ENCODE measurements around the gene MATN1.

Gene MATN1

DNA sequence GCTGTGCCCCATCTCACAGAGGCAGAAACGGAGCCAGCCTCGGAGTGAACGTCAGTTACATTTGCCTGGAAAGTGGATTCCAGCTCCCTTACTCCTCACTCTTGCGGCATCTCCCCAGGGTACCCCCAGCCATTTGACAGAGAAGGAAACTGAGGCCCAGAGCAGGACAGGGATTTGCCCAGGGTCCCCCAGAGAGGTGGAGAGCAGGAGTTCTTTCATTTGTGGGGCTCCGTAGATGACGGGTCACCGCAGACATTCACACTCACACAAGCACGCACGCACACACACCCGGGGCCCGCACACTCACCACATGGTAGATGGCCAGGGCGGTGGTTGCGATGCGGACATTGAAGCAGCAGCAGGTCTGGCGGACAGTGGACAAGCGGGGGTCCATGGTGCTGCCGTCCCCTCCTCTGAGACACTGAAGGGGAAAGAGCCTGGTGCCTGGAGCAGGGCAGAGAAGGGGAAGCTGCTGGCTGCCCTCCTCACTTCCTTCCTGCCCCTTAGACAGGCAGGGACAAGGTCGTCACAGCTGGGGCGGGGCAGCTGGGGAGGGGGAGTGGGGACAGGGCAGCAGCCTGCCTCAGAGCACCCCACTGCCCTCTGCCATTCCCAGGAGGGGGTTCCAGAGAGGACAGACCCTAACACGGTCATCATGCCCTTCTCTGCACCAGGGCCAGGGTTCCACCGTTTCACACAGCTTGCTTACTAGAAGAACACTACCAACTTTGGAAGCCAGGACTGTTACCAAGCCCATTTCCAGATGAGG, 34.2 kb upstream of the MATN1 start, which contains the start of gene LAPTM5:
LAPTM5 (minus strand) TSS at position 423 of the 769 bp plus-strand sequence; CDS start at position 394, 29 bp downstream.
- DNase-seq = peak; percentile 70

DNA sequence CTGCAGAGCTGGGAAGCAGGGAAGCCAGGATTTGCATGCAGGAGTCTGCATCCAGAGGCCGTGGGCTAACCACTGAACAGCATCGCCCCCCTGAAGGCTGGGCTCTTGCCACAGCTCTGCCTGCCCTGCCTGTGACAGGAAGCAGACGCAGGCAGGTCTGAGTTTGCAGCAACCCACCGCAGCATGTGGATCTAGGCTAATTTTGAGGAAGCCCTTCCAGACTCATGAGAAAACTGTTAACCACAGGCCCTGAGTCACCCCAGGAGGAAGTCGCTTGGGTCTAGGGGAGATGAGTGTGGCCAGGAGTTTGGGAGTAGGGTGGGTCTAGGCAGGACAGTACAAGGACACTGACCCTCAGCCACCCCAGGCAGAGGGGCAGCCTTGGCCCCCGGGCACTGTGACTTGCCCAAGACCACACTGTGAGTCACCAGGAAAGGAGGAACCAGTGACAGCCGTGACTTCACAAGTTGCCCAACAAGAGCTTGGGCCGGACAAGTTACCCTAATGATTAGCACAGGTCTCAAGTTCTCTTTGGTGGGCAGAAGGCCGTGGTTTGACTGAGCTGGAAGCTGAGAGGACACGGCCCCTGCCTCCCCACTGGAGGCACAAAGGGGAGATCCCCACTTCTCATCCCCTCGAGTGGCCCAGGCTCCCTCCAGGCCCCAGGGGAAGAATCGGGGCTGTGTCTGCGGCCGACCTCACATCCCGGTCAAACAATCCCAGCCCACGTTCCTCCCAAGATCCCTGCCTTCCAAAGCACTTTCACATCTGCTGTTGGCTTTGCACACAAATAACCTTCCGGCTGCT, 33.4 kb upstream of the MATN1 start:
- DNase-seq = peak; percentile 79

DNA sequence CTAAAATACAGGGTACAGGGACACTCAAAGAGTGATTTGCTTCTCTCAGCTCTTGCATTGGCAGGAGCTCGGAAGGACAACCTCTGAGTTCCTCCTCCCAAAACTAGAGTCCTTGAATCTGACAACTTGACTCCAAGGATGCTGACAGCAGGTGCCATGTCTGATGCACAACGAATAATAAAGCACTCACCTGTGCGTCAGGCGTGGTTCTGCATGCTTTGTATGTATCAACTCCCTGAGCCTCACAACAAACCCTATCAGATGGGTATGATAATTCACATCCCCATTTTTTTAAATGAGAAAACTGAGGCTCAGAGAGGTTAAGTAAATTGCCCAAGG, 32.8 kb upstream of the MATN1 start:
- no peak for DNase-seq

DNA sequence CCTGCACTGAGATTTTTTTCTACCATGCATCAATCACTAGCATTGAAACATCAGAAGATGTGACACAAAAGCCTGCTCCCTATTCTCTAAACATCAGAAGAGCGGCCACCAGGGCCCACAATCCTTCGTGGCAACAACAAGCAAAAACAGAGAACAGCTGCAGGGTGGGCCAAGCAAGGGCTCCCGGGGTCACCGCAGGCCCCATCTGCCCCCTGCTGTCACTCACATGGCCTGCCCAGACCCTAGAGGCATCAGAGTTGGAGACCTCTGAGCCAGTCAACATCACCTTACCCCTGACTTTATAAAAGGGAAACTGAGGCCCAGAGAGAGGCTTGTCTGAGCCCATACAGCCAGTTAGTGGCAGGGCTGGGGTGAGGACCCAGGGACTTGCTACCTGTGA, 32.4 kb upstream of the MATN1 start:
- no peak for DNase-seq

DNA sequence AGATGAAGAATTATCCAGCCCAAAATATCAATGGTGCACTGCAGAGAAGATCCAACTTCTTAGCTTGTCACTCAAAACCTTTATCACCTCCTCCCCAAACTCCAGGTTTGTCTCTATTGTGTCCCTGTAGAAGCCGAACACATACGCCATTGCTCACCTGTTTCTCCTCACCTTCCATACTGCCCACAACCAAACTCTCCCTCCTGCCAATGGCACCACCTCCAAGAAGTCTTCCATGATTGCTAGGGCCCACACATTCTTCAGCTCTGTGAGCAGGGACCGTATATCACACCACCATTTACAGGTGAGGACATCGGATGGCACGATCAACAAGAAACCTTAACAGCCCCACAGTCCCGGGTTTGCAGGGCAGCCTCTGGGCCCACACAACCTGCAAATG, 31.9 kb upstream of the MATN1 start:
- DNase-seq = no peak

DNA sequence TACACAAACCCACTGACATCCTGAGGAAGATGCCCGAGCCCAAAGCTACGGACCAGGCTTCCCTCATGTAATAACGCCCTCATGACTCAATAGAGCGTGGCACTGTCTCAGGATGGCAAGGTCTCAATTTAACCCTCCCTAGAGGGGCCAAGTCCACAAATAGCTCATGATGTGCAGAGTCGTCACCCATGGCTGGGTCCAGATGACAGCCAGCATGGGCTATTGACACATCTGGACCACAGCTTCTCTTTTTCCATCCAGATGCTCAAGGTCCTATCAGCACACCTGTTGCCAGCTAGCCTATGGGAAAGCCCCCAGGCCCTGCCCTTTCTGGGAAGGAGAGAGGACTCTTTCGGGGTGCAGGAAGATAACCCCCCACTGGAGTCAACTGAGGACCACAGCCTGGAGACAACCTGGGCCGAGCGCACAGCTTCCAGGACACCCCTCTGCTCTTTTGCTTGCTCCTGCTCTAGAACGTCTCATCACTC, 31.3 kb upstream of the MATN1 start:
- no peak for DNase-seq

DNA sequence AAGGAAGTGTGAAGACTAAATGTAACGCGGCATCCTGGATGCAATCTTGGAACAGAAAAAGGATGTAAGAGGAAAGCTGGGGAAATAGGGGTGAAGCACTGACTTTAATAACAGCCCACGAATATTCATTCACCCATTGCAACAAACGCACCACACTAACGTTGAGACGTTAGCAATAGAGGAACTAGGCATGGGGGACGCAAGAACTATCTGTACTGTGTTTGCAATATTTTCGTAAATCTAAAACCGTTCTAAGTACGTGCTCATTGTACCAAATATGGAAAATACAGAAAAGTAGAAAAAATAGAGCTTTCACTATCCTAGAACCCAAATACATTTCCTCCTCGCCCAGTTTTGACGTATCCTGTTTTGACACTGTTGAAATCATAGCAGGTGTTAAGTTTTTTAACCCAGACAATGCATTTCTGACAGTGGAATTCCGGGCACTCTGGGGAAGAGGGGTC, 30.3 kb upstream of the MATN1 start:
- DNase-seq = no peak

DNA sequence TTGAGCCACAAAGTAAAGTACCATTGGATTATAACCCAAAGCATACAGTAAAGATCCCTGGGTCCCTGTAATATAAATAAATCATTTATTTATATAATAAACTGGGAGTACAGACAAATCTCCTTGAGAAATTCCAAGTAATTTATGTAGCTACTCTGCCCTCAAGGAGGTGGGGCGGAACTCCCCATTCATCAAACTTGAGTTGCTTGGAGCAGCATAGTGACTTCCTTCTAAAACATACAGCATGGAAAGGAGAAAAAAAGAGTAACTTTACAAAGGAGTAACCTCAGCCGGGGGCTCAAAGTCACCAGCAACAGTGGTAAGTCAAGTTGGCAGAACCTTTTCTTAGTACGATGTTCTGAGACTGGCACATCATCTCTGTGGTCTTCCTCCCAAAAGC, 29.7 kb upstream of the MATN1 start:
- no peak for DNase-seq

DNA sequence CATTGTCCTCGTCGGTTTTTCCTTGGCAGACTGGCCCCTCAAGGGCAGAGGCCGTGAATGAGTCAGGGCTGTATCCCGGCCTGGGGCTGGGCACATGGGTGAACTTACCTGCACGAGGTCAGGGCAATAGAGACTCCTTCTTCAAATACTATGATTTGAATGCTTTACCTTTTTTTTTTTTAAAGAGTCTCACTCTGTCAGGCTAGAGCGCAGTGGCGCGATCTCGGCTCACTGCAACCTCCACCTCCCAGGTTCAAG, 29.2 kb upstream of the MATN1 start:
- DNase-seq = no peak

DNA sequence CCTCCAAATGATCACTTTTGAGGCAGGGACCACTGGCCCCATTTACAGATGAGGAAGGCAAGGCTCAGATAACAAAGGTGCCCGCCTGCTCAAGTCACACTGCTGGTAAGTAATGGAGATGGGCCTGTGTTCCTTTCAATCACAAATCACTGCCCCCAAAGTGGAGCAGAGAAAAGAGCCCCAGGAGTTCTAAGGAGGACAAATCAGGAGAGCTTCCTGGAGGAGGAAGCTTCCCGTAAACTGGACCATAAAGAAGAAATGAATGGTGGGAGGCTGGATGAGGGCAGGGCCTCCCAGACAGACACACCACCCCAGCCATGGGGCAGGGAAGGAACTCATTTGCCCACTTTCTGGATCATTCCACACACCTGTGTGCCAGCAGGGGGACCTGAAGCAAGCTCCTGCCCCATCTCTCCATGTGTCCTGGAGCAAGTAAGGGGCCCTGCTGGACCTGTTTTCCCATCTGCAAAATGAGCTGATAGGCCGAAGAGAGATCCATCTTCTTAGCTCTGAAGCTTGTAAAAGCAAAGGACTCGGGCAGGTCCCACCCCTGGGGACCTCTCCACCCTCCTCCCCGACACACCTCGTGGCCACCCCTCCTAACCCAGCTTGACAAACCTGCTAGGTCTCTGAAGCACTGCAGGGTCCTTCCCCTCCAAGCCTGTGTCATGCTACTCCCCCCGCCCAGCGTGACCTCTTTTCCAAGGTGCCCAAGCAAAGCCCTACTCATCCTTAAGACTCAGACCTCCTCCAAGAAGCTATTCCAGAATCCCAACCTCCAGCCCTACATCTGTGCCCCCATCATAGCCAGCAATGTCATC, 28.7 kb upstream of the MATN1 start:
- no peak for DNase-seq

DNA sequence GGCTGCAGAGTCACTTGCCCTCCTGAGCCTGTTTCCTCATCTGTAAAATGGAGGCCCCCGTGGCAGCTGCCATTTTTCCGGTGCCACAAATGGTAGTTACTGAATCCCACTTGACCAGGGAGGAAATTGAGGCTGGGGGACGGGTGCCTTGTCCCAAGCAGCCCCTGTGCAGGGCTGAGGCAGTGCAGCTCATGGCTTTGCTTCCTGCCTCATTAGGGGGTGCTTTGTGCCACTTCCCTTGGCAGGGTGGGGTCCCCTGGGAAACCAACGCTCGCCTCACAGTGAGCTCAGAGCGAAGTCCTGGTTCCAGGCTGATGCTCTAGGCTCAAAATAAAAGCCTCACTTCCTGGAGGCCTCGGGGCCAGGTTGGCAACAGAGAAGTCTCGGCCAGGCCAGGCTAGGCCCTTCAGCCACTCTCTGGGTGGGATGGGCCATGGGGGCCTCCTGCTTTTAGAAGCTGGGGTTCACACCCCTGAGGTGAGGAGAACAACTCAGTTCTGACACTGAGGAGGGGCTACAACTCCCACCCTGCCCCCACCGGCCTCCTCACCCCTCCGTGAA, 27.4 kb upstream of the MATN1 start:
- no peak for DNase-seq

DNA sequence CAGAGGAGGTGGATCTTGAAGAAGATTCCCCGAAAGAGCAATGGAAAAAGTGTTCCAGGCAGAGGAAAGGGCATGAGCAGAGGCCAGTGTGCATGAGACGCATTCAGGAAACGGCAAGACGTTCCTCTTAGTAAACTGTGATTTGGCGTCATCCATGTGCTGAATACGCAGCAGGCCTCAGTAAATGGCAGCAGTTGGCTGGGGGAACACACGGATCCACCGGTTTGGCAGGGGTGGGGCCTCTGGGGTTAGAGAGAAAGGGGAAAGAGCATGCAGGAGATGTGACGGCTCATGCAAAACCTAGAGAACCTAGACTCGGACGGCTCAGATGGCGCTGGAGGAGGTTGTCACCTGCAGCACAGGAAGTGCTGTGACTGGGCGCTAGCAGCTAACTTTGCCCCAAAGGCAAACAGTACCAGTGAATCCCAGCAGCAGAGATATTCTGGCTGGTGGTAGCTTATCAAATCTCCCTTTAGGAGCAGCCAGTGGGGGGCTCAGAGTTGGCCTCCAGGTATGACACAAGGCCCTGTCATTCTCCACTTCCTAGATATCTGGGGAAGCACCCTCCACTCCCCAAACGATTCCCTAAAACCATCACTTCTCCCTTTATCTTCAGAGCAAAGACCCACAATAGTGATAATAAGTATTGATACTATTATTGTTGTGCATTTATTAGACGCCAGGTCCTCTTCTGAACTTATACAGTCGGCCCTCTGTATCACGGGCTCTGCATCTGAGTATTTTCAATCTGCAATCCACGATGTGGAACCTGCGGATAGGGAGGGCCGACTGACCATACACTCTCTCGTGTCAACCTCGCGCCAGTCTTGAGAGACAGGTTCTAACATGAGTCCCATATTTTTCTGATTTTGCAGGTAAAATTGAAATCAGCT, 26.6 kb upstream of the MATN1 start:
- peak; percentile 76 for DNase-seq

DNA sequence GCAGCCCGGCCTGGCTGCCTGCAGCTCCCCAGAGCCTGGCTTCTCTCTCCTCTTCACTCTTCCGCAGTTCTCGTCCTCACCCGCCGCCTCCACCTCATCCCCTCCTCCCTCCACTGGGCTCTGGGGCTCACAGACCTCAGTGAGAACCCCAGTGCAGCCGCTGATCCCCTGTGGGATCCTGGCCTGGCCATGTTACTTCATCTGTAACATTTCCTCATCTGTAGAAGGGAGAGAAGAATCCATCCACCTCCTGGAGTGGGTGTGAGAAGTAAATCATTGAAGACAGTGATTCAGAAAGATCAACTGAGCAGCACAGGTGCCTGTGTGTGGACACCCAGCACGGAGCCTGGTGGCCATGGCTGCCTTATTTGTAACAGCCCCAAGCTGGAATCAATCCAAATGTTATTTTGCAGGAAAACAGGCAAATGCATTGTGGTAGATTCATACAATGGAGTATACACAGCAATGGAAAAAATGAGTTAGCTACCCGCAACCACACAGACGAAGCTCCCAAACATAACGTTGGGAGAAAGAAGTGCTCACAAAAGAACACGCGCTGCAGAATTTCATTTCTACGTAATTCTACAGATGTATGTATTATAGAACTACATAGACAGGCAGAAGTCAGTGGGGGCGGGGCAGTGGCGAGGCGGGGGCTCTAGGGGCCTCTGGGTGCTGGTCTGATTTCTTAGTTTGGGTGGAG, 25.5 kb upstream of the MATN1 start:
- no peak for DNase-seq

DNA sequence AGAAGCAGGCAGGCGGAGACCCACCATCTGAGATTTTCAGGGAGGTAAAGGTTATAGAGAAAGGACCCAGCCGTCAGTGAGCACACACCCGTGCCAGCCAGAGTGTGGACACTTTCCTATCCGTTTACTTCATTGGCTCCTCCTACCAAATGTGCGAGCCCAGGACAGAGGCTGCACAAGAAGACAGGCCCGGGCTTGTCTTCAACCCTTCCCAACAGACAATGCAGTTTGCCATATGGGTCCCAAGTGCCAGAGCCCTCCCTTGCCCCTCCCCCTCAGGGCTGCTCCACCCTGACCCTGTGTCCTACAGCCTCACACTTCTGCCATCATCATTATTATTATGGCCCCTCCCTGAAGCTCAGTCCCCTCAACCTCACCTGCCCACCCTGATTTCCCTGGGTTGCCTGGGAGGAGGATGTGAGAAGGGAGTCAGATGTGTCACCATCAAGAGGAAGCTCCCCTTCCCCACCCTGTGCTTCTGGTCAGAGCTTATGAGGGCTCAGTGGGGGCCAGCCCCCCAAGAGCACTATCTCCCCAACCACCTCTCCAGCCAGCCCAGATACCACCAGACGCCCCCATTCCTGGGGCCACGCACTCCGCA, 24.8 kb upstream of the MATN1 start:
- no peak for DNase-seq

DNA sequence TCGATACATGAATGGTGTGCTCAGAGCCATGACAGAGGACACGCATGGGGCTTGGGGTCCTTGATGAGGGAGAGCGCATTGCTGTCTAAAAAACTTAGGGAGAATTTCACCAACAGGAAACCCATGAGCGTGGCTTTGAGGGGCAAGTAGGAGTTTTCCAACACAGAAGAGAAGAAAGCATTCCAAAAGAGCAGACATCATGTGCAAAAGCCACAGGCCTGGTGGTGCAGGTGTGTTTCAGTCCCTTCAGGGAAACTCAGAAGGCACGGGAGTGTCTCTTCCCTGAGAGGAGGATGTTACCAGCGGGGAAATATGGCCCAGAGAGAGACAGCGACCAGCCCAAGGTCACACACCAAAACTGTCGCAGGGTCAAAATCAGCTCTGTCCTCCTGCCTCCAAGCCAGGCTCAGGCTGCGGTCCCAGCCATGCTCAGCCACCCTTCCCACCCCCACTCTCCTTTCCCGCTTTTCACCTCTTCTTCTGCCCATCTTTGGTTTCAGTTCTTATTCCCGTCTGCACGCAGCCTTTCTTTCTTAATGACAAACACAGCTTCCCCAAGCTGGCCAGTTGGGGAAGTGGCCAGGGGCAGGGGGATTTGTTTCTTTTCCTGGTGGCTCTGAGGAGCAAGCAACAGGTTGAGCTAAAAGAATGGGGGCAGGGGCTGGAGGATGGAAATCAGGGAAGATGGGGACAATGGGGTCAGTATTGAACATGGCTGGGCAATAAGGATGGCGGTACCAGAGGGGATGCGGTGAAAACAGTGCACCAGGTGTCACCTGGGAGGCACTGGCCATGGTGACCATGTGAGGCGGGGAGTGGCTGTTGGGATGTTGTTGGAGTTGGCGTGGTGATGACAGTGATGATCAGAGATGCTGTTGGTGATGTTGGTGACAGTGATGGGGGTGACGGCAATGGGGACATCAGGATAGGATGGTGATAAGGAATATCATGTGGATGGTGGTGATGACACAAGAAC, 23.9 kb upstream of the MATN1 start:
- no peak for DNase-seq

DNA sequence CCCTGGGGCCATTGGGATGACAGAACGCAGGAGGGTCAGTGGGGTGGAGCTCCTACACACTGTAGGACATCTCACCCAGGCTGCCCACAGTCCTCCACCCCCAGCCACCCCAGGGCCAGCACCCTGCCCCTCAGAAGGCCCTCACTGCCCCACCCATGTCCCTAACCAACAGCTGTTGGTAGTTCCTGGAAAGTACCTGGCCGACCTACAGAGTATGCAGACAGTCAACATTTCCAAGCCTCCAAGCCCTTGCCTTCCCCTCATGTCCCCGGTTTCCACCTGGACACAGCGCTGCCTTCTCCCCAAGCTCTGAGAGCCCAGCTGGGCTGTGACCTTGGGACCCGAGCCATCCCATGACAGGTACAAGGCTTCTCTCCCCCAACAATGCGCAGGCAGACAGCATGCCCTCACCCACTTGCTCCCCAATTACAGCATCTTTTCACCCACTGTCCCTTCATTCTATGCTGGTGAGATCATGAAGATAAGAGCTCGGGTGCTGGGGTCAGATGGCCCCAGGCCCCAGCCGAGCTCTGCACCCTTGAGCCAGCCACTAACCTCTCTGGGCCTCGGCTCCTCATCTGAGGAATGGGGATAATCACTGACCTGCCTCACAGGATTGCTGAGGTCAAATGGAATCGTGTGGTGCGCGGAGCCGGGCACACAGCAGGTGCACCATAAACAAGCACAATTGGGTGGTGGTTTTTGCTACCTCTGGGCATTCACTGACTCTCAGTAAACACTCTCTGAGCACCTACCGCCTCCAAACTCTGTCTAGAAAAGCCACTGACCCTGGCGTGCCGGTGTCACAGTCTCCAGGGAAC, 23.0 kb upstream of the MATN1 start:
- no peak for DNase-seq

DNA sequence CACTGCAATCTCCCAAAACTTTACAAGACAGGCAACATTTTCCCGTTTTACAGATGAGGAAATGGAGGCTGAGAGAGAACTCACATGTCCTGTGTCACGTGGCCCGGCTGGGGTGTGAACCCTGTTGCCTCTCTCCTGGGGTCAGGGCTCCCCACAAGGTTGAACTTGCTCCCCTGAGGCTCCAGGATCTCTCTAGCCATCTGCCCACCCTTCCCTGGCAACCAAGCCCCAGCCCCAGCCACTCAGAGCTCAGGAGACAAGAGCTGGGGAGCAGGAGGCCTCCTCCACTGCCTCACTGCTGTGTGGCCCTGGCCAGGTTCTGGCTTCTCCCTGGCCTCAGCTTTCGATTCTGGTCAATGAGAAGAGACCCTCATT, 22.4 kb upstream of the MATN1 start:
- DNase-seq = no peak

DNA sequence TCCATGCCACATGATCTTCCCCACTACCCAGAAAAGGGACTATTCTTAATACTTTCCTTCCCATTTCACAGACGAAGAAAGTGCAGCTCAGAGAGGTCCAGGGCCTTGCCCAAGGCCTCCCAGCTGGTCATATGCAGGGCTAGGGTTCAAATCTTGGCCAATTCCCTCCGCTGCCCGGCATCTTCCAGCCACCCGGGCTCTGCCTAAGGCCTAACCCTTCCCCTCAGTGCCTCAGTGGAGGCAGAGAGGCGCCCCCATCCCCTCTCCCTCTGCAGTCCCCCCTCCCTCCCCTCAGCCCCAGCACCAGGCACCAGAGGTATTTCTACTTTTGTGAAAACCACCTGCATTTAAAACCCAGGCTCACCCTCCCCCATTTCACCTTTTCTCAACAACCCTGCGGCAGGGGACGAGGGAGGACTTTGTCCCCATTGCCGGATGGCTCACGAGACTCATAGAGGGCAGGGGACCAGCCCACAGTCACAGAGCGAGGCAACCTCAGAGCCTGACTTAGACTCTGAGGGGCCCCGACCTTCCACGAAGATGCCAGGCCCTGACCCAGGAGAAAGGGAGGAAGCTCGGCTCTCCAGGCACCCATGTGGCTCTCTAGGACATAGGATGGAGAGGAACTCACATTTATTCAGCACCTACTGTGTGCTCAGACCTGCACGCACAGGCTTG, 21.9 kb upstream of the MATN1 start:
- no peak for DNase-seq
